ENCODE results near the gene MS4A3. TPM values are rescaled to one million over a fixed set of nuclear protein-coding genes. Genes with fewer than 3 reads are reported as not detected.
"Not testable (repeated sequence)": the region's sequence is repeated elsewhere in the genome, so short reads cannot be mapped to it uniquely, and the experiment has no call there.

Gene MS4A3
- total RNA-seq, 1 experiment from 2014 or later = not detected

DNA sequence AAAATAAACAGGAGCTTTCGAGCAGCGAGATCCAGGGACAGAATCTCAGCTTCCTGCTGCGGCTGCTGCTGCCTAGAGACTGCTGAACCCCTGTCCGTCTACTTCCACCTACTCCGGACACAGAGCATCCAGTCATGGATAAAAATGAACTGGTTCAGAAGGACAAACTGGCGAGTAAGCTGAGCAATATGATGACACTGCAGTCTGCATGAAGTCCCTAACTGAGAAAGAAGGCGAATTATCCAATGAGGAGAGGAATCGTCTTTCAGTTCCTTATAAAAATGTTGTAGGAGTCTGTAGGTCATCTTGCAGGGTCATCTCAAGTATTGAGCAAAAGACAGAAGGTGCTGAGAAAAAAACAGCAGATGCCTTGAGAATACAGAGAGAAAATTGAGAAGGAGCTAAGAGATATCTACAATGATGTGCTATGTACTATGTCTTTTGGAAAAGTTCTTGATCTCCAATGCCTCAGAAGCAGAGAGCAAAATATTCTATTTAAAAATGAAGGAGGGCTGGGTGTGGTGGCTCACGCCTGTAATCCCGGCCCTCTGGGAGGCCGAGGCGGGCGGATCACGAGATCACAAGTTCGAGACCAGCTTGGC is 20.9 kb downstream of the MS4A3 start:
- no peaks in the 10 kb centered on the region for H3K36me3 ChIP-seq (replicated peaks; ENCODE audit: control insufficient read depth, insufficient read depth, low read length)
- no peak overlapping the region for H3K4me3 ChIP-seq (ENCODE audit: insufficient read depth, low read depth, low read length)
- DNase-seq = no peak
- H3K27me3 ChIP-seq (ENCODE audit: control insufficient read depth, insufficient read depth, low read length) = no peaks in the 10 kb centered on the region

DNA sequence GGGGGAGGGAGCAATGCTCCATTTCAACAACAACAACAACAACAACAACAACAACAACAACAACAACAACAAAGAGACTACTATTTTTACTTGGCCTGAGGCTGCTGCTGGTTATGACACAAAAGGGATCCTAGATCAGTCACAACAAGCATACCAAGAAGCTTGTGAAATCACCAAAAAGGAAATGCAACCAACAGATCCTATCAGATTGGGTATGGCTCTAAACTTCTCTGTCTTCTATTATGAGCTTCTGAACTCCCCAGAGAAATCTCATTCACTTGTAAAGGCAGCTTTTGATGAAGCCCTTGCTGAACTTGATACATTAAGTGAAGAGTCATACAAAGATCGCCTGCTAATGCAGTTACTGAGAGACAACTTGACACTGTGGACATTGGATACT is 21.5 kb downstream of the MS4A3 start:
- no peaks in the 10 kb centered on the region for H3K36me3 ChIP-seq (replicated peaks; ENCODE audit: control insufficient read depth, insufficient read depth, low read length)
- no peak for DNase-seq
- H3K27me3 ChIP-seq (ENCODE audit: control insufficient read depth, insufficient read depth, low read length) = no peaks in the 10 kb centered on the region
- H3K4me3 ChIP-seq (ENCODE audit: insufficient read depth, low read depth, low read length) = no peak overlapping the region

DNA sequence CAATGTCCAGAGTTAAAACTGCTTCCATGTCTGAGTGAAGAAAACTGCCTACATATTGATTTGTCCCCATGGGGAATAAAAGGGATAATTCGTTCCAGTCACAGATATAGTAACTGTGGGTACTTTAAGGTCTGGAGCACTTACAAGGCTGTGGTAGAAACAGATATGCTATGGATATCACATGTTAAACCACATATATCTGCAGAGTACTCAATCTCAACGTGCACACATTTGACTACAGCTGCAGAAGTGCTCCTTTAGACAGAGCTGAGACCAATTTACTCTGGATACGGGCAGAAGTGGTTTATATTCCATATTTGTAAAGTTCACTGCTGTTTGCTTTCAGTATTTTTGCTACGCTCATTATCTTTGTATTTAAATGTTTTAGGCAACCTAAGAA is 22.3 kb downstream of the MS4A3 start:
- DNase-seq = no peak
- Histone ChIP-seq H3K4me3 (ENCODE audit: insufficient read depth, low read depth, low read length) (no peak overlapping the region), H3K27me3 (ENCODE audit: control insufficient read depth, insufficient read depth, low read length) (no peaks in the 10 kb centered on the region), H3K36me3 (replicated peaks; ENCODE audit: control insufficient read depth, insufficient read depth, low read length) (no peaks in the 10 kb centered on the region)

DNA sequence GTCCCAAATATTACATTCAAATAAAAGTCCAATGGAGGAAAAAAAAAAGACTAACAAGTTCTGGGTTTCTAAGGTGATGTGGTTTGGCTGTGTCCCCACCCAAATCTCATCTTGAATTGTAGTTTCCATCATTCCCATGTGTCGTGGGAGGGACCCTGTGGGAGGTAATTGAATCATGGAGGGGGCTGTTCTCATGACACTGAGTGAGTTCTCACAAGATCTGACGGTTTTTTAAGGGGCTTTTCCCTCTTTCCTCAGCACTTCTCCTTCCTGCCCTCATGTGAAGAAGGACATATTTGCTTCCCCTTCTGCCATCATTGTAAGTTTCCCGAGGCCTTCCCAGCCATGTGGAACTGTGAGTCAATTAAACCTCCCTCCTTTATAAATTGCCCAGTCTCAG is 24.1 kb downstream of the MS4A3 start:
- DNase-seq = no peak
- Histone ChIP-seq H3K27me3 (ENCODE audit: control insufficient read depth, insufficient read depth, low read length) (no peaks in the 10 kb centered on the region), H3K4me3 (ENCODE audit: insufficient read depth, low read depth, low read length) (no peak overlapping the region), H3K36me3 (replicated peaks; ENCODE audit: control insufficient read depth, insufficient read depth, low read length) (no peaks in the 10 kb centered on the region)

DNA sequence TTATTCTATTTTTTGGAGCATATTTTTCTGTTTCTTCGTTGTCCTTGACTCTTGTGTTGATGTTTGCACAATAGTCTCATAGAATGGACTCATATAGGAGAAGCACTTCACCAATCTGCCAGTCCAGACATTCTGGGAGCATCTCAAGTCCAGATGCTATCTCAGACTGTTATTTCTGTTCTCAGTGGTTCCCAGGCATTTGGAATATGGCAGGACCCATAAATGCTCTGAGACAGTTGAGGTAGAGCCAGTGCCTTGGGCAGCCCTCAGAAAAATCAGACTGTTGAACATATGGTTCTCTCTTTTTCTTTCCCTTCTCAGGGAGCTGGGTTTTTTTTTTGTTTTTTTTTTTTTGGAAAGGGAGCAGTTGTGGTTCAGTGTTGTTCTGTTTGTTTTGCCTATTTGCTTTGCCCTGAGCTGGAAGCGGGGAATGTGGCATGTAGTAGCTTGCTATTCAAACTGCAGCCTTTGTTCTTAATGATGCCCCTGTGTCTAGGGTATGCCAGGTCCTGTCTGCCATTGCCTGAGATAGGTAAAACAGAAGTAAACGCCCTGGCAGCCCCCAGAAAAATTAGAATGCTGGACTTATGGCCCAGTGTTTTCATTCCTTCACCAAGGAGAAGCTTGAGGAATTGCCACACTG is 28.3 kb downstream of the MS4A3 start:
- no peak overlapping the region for H3K4me3 ChIP-seq (ENCODE audit: insufficient read depth, low read depth, low read length)
- no peaks in the 10 kb centered on the region for H3K36me3 ChIP-seq (replicated peaks; ENCODE audit: control insufficient read depth, insufficient read depth, low read length)
- H3K27me3 ChIP-seq (ENCODE audit: control insufficient read depth, insufficient read depth, low read length) = no peaks in the 10 kb centered on the region
- DNase-seq = no peak

DNA sequence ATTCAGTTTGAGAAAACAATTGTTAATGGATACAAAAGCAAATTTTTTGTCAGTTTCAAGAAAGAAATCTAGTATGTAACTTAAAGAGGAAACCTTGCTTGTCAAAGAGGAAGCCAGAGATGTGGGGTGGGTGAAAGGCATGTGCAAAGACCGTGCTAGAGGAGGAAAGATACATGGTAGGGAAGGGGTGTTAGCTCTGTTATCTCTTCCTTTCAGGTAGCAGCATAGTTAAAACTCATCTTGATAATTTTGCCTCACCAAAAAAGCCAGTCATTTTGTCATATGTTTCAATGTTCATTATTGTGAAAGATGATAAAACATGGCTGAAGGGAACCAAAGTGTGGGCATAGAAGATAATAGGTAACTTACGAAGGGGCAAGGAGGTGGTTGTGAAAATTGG is 29.4 kb downstream of the MS4A3 start:
- no peaks in the 10 kb centered on the region for H3K36me3 ChIP-seq (replicated peaks; ENCODE audit: control insufficient read depth, insufficient read depth, low read length)
- H3K27me3 ChIP-seq (ENCODE audit: control insufficient read depth, insufficient read depth, low read length) = no peaks in the 10 kb centered on the region
- no peak for DNase-seq
- H3K4me3 ChIP-seq (ENCODE audit: insufficient read depth, low read depth, low read length) = no peak overlapping the region

DNA sequence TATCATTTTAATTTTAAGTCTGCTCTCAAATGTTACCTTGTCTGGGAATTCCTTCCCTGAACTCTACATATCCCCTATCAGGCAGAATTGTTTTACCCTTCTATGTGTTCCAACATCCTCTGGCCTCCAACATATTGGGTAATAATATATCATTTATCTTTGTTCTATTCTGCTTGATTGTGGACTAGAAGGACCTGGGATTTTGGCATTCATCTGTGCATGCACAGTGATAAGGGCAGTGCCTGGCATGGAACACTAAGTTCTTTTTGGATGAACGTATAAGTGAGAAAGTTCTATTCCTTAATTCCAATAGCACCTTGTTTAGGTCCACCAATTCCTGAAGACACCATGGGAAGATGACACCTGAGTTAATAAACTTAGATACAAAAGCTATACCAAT is 30.8 kb downstream of the MS4A3 start:
- Histone ChIP-seq H3K4me3 (ENCODE audit: insufficient read depth, low read depth, low read length) (no peak overlapping the region), H3K36me3 (replicated peaks; ENCODE audit: control insufficient read depth, insufficient read depth, low read length) (no peaks in the 10 kb centered on the region), H3K27me3 (ENCODE audit: control insufficient read depth, insufficient read depth, low read length) (no peaks in the 10 kb centered on the region)
- no peak for DNase-seq

DNA sequence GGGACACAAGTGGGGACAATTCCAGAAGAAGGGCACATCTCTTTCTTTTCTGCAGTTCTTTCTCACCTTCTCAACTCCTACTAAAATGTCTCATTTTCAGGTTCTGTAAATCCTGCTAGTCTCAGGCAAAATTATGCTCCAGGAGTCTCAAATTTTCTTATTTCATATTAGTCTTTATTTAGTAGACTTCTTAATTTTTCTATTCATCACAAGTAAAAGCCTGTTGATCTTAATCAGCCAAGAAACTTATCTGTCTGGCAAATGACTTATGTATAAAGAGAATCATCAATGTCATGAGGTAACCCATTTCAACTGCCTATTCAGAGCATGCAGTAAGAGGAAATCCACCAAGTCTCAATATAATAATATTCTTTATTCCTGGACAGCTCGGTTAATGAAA is 31.9 kb downstream of the MS4A3 start, which contains the start of gene MS4A2:
Gene MS4A2, plus strand, starts transcription at position 301 of the 400 bp plus-strand sequence. CDS start 102 bp downstream, outside the sequence.
- Histone ChIP-seq H3K27me3 (ENCODE audit: control insufficient read depth, insufficient read depth, low read length) (no peaks in the 10 kb centered on the region), H3K36me3 (replicated peaks; ENCODE audit: control insufficient read depth, insufficient read depth, low read length) (no peaks in the 10 kb centered on the region), H3K4me3 (ENCODE audit: insufficient read depth, low read depth, low read length) (no peak within 1 kb of the TSS)
- DNase-seq = no peak

DNA sequence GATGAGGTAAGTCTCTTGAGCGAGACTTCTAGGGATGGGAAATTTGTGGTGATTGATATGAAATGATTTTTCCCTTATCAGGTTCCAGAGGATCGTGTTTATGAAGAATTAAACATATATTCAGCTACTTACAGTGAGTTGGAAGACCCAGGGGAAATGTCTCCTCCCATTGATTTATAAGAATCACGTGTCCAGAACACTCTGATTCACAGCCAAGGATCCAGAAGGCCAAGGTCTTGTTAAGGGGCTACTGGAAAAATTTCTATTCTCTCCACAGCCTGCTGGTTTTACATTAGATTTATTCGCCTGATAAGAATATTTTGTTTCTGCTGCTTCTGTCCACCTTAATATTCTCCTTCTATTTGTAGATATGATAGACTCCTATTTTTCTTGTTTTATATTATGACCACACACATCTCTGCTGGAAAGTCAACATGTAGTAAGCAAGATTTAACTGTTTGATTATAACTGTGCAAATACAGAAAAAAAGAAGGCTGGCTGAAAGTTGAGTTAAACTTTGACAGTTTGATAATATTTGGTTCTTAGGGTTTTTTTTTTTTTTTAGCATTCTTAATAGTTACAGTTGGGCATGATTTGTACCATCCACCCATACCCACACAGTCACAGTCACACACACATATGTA is 39.1 kb downstream of the MS4A3 start:
- Histone ChIP-seq H3K36me3 (replicated peaks; ENCODE audit: control insufficient read depth, insufficient read depth, low read length) (no peaks in the 10 kb centered on the region), H3K4me3 (ENCODE audit: insufficient read depth, low read depth, low read length) (no peak overlapping the region), H3K27me3 (ENCODE audit: control insufficient read depth, insufficient read depth, low read length) (no peaks in the 10 kb centered on the region)
- DNase-seq = no peak

DNA sequence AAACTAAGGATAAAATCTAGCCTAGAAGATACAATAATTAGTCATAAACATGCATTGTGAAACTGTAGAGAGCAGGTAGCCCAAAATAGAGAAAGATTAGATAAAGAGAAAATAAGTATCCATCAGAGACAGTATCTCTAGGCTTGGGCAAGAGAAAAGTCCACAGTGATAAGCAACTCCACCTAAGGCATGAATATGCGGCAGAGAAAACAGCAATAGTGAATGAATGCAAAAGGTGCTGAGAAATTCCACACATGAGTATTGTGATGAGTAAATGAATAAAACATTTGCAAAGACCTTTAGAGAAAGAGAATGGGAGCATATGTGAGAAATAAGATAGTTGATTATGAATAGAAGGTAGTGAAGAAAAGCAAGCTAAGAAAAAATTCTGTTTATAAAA is 40.7 kb downstream of the MS4A3 start:
- Histone ChIP-seq H3K27me3 (ENCODE audit: control insufficient read depth, insufficient read depth, low read length) (no peaks in the 10 kb centered on the region), H3K4me3 (ENCODE audit: insufficient read depth, low read depth, low read length) (no peak overlapping the region), H3K36me3 (replicated peaks; ENCODE audit: control insufficient read depth, insufficient read depth, low read length) (no peaks in the 10 kb centered on the region)
- DNase-seq = no peak

DNA sequence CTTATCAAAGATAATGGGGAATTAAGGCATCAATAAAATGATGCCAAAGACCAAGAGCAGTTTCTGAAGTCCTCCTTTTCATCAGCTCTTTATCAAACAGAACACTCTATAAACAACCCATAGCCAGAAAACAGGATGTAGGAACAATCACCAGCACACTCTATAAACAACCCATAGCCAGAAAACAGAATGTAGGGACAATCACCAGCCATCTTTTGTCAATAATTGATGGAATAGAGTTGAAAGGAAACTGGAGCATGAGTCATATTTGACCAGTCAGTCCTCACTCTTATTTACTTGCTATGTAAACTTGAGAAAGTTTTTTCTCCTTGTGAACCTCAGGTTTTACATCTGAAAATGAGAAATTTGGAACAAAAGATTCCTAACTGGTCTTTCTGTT is 42.0 kb downstream of the MS4A3 start:
- no peaks in the 10 kb centered on the region for H3K27me3 ChIP-seq (ENCODE audit: control insufficient read depth, insufficient read depth, low read length)
- no peak for DNase-seq
- H3K4me3 ChIP-seq (ENCODE audit: insufficient read depth, low read depth, low read length) = no peak overlapping the region
- no peaks in the 10 kb centered on the region for H3K36me3 ChIP-seq (replicated peaks; ENCODE audit: control insufficient read depth, insufficient read depth, low read length)

DNA sequence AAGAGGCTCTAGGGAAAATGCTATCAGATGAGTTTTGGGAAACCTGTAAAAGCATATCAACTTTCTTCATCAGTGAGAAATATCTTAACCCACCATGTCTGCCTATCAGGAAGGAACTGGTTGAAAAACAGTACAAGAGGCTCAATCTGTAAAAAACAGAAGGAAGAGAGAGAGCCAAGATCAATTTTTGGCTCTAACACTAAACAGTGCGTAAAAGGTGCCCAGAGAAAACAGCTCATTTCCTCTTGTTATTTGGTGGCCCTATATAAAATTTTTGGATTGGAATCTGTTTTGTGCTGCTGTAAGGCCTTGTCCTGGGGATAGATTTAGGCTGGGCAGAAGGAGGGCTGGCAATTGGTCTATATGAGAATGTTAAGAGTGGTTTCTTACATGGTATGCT is 44.1 kb downstream of the MS4A3 start:
- Histone ChIP-seq H3K27me3 (ENCODE audit: control insufficient read depth, insufficient read depth, low read length) (no peaks in the 10 kb centered on the region), H3K4me3 (ENCODE audit: insufficient read depth, low read depth, low read length) (no peak overlapping the region), H3K36me3 (replicated peaks; ENCODE audit: control insufficient read depth, insufficient read depth, low read length) (no peaks in the 10 kb centered on the region)
- DNase-seq = no peak

DNA sequence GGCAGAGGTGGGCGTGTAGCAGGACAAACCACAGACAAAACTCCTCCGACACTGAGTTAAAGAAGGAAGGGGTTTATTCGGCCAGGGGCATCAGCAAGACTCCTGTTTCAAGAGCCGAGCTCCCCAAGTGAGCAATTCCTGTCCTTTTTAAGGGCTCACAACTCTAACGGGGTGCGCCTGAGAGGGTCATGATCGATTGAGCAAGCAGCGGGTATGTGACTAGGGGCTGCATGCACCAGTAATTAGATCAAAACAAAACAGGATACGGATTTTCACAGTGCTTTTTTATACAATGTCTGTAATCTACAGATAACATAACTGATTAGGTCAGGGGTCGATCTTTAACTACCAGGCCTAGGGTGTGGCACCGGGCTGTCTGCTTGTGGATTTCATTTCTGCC is 44.9 kb downstream of the MS4A3 start:
- H3K4me3 ChIP-seq (ENCODE audit: insufficient read depth, low read depth, low read length); H3K27me3 ChIP-seq (ENCODE audit: control insufficient read depth, insufficient read depth, low read length); H3K36me3 ChIP-seq (replicated peaks; ENCODE audit: control insufficient read depth, insufficient read depth, low read length); DNase-seq: not testable (repeated sequence)

DNA sequence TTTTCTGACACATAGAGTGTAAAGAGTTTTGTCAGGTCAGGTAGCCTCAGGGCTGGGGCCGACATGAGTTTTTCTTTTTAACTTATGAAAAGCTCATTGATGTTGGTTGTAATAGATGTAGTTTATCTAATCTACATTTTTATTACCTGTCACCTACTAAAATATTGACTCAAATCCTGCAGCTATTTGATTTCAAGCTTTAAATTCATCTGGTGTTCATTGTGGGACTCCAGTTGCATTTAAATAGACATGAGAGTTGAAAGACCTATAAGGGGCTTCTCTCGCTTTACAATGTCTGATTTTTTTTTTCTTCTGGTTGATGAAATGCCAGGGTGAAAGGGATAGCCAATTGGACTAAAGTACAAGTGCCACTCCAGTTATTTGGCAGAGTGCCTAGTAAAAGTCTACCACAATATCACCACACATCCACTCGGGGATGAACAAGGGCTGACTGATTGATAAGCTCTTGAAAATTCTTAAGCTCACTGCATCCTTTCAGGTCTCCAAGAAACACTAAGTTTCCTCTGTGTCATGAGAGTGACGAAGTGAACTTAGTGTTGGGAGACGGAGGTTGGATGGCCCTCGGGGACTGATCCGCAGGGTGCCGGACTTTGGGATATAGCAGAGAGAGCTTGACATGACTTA is 48.1 kb downstream of the MS4A3 start:
- not testable (repeated sequence) for DNase-seq; H3K36me3 ChIP-seq (replicated peaks; ENCODE audit: control insufficient read depth, insufficient read depth, low read length); H3K27me3 ChIP-seq (ENCODE audit: control insufficient read depth, insufficient read depth, low read length); H3K4me3 ChIP-seq (ENCODE audit: insufficient read depth, low read depth, low read length)

DNA sequence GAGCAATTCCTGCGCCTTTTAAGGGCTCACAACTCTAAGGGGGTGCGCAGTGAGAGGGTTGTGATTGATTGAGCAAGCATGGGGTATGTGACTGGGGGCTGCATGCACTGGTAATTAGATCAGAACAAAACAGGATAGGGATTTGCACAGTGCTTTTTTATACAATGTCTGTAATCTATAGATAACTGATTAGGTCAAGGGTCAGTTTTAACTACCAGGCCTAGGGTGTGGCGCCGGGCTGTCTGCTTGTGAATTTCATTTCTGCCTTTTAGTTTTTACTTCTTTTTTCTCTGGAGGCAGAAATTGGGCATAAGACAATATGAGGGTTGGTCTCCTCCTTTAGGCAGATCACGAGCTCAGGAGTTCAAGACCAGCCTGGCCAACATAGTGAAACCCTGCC is 52.2 kb downstream of the MS4A3 start:
- not testable (repeated sequence) for H3K27me3 ChIP-seq (ENCODE audit: control insufficient read depth, insufficient read depth, low read length); H3K4me3 ChIP-seq (ENCODE audit: insufficient read depth, low read depth, low read length); DNase-seq; H3K36me3 ChIP-seq (replicated peaks; ENCODE audit: control insufficient read depth, insufficient read depth, low read length)
